ENCODE measurements around the gene CENPT. TPM values are rescaled to one million over a fixed set of nuclear protein-coding genes. Genes with fewer than 3 reads are reported as not detected.
A peak's percentile ranks its signal among the peaks of the same experiment; 100 is the strongest.

The CENPT gene
- total and polyA plus RNA-seq, 2 of the 13 experiments (the other 11 are each of a cell fraction or from before 2014, with no cell fraction given), result 40.9 to 43.3 TPM

- TF ChIP-seq MBNL3 (CRISPR knock-in tag; conservative IDR thresholded peaks at IDR 0.05), result no peak
- TF ChIP-seq SOX13 (IDR thresholded peaks at IDR 0.05), result peak; percentile 52; the same call in 1 of the 2 replicates
- peak in 1 of 2 experiments; percentile 71; a peak in 2 of 4 replicates for TF ChIP-seq SOX13 (CRISPR knock-in tag; conservative IDR thresholded peaks at IDR 0.05 in 1 of 2, IDR thresholded peaks at IDR 0.05 in 1 of 2)
- TF ChIP-seq RORA (CRISPR knock-in tag; IDR thresholded peaks at IDR 0.05), result no peak
- no peak for TF ChIP-seq NFIC (IDR thresholded peaks at IDR 0.05; ENCODE audit: low read length)
- no peak for TF ChIP-seq CBX2 (IDR thresholded peaks at IDR 0.05; ENCODE audit: low read depth, low read length)
- peak; percentile 88 for TF ChIP-seq CBX2 (CRISPR knock-in tag; IDR thresholded peaks at IDR 0.05; ENCODE audit: low read depth)
- TF ChIP-seq RFXAP (CRISPR knock-in tag; IDR thresholded peaks at IDR 0.05; ENCODE audit: borderline replicate concordance), result peak; percentile 73; the same call in 1 of the 2 replicates
- TF ChIP-seq SSRP1 (CRISPR knock-in tag; IDR thresholded peaks at IDR 0.05), result no peak
- TF ChIP-seq NFKB2 (CRISPR knock-in tag; IDR thresholded peaks at IDR 0.05; ENCODE audit: borderline replicate concordance), result peak; percentile 38; the same call in 1 of the 2 replicates
- peak; percentile 78 for TF ChIP-seq SMAD3 (CRISPR knock-in tag; IDR thresholded peaks at IDR 0.05)
- TF ChIP-seq ZNF780A (CRISPR knock-in tag; IDR thresholded peaks at IDR 0.05), result no peak
- peak; percentile 97 for TF ChIP-seq THAP7 (CRISPR knock-in tag; IDR thresholded peaks at IDR 0.05)
- TF ChIP-seq RFX3 (CRISPR knock-in tag; IDR thresholded peaks at IDR 0.05), result no peak
- TF ChIP-seq ZMAT3 (CRISPR knock-in tag; conservative IDR thresholded peaks at IDR 0.05), result peak; percentile 94
- TF ChIP-seq ZNF558 (CRISPR knock-in tag; IDR thresholded peaks at IDR 0.05; ENCODE audit: borderline replicate concordance), result no peak; the same call in 1 of the 2 replicates
- peak; percentile 96 for TF ChIP-seq XRCC5 (optimal IDR thresholded peaks at IDR 0.05; ENCODE audit: low read length)
- no peak; the same call in 1 of the 2 replicates for TF ChIP-seq ZNF614 (CRISPR knock-in tag; IDR thresholded peaks at IDR 0.05; ENCODE audit: borderline replicate concordance)
- peak; percentile 72; the same call in 1 of the 2 replicates for TF ChIP-seq ZNF724P (CRISPR knock-in tag; IDR thresholded peaks at IDR 0.05; ENCODE audit: borderline replicate concordance)
- no peak for TF ChIP-seq ZNF7 (CRISPR knock-in tag; IDR thresholded peaks at IDR 0.05)
- TF ChIP-seq, protein P1, sequence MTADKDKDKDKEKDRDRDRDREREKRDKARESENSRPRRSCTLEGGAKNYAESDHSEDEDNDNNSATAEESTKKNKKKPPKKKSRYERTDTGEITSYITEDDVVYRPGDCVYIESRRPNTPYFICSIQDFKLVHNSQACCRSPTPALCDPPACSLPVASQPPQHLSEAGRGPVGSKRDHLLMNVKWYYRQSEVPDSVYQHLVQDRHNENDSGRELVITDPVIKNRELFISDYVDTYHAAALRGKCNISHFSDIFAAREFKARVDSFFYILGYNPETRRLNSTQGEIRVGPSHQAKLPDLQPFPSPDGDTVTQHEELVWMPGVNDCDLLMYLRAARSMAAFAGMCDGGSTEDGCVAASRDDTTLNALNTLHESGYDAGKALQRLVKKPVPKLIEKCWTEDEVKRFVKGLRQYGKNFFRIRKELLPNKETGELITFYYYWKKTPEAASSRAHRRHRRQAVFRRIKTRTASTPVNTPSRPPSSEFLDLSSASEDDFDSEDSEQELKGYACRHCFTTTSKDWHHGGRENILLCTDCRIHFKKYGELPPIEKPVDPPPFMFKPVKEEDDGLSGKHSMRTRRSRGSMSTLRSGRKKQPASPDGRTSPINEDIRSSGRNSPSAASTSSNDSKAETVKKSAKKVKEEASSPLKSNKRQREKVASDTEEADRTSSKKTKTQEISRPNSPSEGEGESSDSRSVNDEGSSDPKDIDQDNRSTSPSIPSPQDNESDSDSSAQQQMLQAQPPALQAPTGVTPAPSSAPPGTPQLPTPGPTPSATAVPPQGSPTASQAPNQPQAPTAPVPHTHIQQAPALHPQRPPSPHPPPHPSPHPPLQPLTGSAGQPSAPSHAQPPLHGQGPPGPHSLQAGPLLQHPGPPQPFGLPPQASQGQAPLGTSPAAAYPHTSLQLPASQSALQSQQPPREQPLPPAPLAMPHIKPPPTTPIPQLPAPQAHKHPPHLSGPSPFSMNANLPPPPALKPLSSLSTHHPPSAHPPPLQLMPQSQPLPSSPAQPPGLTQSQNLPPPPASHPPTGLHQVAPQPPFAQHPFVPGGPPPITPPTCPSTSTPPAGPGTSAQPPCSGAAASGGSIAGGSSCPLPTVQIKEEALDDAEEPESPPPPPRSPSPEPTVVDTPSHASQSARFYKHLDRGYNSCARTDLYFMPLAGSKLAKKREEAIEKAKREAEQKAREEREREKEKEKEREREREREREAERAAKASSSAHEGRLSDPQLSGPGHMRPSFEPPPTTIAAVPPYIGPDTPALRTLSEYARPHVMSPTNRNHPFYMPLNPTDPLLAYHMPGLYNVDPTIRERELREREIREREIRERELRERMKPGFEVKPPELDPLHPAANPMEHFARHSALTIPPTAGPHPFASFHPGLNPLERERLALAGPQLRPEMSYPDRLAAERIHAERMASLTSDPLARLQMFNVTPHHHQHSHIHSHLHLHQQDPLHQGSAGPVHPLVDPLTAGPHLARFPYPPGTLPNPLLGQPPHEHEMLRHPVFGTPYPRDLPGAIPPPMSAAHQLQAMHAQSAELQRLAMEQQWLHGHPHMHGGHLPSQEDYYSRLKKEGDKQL (CRISPR knock-in tag; IDR thresholded peaks at IDR 0.05; ENCODE audit: low read depth), result no peak
- TF ChIP-seq BATF2 (CRISPR knock-in tag; IDR thresholded peaks at IDR 0.05), result no peak
- no peak for TF ChIP-seq TERF1 (CRISPR knock-in tag; IDR thresholded peaks at IDR 0.05)
Measured at GRCh38 chr16:67846320-67847063, 1.0 kb downstream of the CENPT start, which contains the start of gene NUTF2 (continued).
